HepG2 (cell line): Measurements from ENCODE around the gene TEKT3. TPM values are rescaled to one million over a fixed set of nuclear protein-coding genes. Genes with fewer than 3 reads are reported as not detected.

ENCODE experiments used
- ATAC-seq: fragments of 200-7000 bp; cut with Tn5 transposase; 3 replicates; pipeline ENCODE4 v1.9.1; 2020; ENCODE audit warnings: mild to moderate bottlenecking, moderate library complexity
- BruUV-seq: library from RNA; stranded (reverse); fragments of 400-500 nt; replicated peaks from 2 replicates; lab custom pipeline; 2021; lab: Mats Ljungman, UMichigan
- CTCF ChIA-PET: fragments of 300-600 bp; formaldehyde crosslinking; extraction: SDS; loops from one replicate; lab custom pipeline; 2021; ENCODE audit warnings: low total read pairs, inconsistent platforms, low intra/inter-chr PET ratio; lab: Yijun Ruan, JAX
- POLR2A ChIA-PET: fragments of 350-600 bp; sonication (Branson Sonifier 250); formaldehyde crosslinking; loops from one replicate; lab custom pipeline; 2020; ENCODE audit warnings: antibody characterized with exemption, inconsistent platforms; lab: Yijun Ruan, JAX
- DNase-seq: peaks from one replicate; pipeline ENCODE4 v3.0.0-alpha.2; 2015; ENCODE audit warnings: low spot score
- FAIRE-seq: peaks from 3 replicates; lab custom pipeline; 2011; peaks lifted over from hg19 to GRCh38; lab: Jason Lieb, UNC
- H2AFZ ChIP-seq: one replicate; pipeline ENCODE4 v1.6.1; 2011; ENCODE audit warnings: low read length, inconsistent platforms
- H3K27ac ChIP-seq: fragments of 300-600 bp; 3 replicates; pipeline ENCODE4 v1.8.0; 2011; ENCODE audit warnings: mixed run types, mild to moderate bottlenecking, mixed read lengths, low read length, inconsistent platforms; ENCODE audit not compliant: insufficient read depth; ENCODE audit errors: extremely low read length
- H3K27me3 ChIP-seq, 2 experiments: fragments of 200-600 bp in 1 of 2; 2 replicates in 1 of 2; 3 replicates in 1 of 2; pipeline versions ENCODE4 v1.6.0 to v1.8.0; 2011; ENCODE audit warnings: low read length in 2 of 2, mild to moderate bottlenecking in 2 of 2, moderate library complexity in 2 of 2, inconsistent platforms in 1 of 2; ENCODE audit not compliant: insufficient read depth in 2 of 2, control insufficient read depth in 1 of 2
- H3K36me3 ChIP-seq, 2 experiments: fragments of 200-600 bp in 1 of 2; replicated peaks in 1 of 2; 2 replicates in 1 of 2; 3 replicates in 1 of 2; pipeline versions ENCODE4 v1.5.1 to v1.8.0; 2011; ENCODE audit warnings: low read length in 2 of 2, inconsistent platforms in 1 of 2; ENCODE audit not compliant: insufficient read depth in 2 of 2, control insufficient read depth in 1 of 2
- H3K4me1 ChIP-seq: 2 replicates; pipeline ENCODE4 v1.5.1; 2012; ENCODE audit warnings: low read length, inconsistent platforms; ENCODE audit not compliant: insufficient read depth
- H3K4me2 ChIP-seq: 2 replicates; pipeline ENCODE4 v1.6.0; 2011; ENCODE audit warnings: low read depth, low read length, inconsistent platforms
- H3K4me3 ChIP-seq, 3 experiments: fragments of 200-600 bp in 1 of 3; sonication (generic), shearing (Covaris generic) in 1 of 3; replicated peaks in 1 of 3; 2 replicates each; pipeline ENCODE4 v1.5.1; 2011 to 2016; ENCODE audit warnings: low read length in 3 of 3, inconsistent platforms in 2 of 3, low read depth in 2 of 3, mild to moderate bottlenecking in 2 of 3, control low read depth in 1 of 3, mixed read lengths in 1 of 3; ENCODE audit not compliant: insufficient read depth in 1 of 3
- H3K79me2 ChIP-seq: one replicate; pipeline ENCODE4 v1.6.1; 2011; ENCODE audit warnings: low read length, inconsistent platforms; ENCODE audit not compliant: insufficient read depth
- H3K9ac ChIP-seq: 2 replicates; pipeline ENCODE4 v1.6.0; 2011; ENCODE audit warnings: mild to moderate bottlenecking, low read depth, low read length, inconsistent platforms; ENCODE audit not compliant: insufficient read depth
- H3K9me3 ChIP-seq: 2 replicates; pipeline ENCODE4 v1.5.1; 2012; ENCODE audit warnings: mild to moderate bottlenecking, low read length
- H4K20me1 ChIP-seq: 2 replicates; pipeline ENCODE4 v1.6.0; 2011; ENCODE audit warnings: inconsistent platforms, mild to moderate bottlenecking, low read length, moderate library complexity; ENCODE audit not compliant: insufficient read depth
- ATRX ChIP-seq: sonication (generic); formaldehyde crosslinking; IDR thresholded peaks from 2 replicates; pipeline ENCODE4 v1.4.0; 2020; ENCODE audit warnings: missing genetic modification reagents, borderline replicate concordance
- DPF2 ChIP-seq: sonication (generic); formaldehyde crosslinking; IDR thresholded peaks from 2 replicates; pipeline ENCODE4 v1.4.0; 2020; ENCODE audit warnings: mild to moderate bottlenecking, low read depth, missing genetic modification reagents, borderline replicate concordance
- JUN ChIP-seq: sonication (generic); formaldehyde crosslinking; IDR thresholded peaks from 2 replicates; pipeline ENCODE4 v1.4.0; 2020; ENCODE audit warnings: mild to moderate bottlenecking, missing genetic modification reagents
- MEF2D ChIP-seq: sonication (generic); formaldehyde crosslinking; IDR thresholded peaks from 2 replicates; pipeline ENCODE4 v1.5.1; 2020; ENCODE audit warnings: mild to moderate bottlenecking, missing genetic modification reagents
- MTA3 ChIP-seq: sonication (generic); formaldehyde crosslinking; IDR thresholded peaks from 2 replicates; pipeline ENCODE4 v1.4.0; 2020; ENCODE audit warnings: missing genetic modification reagents
- NBN ChIP-seq: fragments of 450-650 bp; conservative IDR thresholded peaks from 2 replicates; pipeline ENCODE4 v1.6.1; 2017
- NR2F6 ChIP-seq, 2 experiments: IDR thresholded peaks; 2 replicates each; pipeline ENCODE4 v1.6.1; 2016; ENCODE audit warnings: antibody characterized with exemption in 1 of 2, mild to moderate bottlenecking in 1 of 2
- PHF5A ChIP-seq: IDR thresholded peaks from one replicate; pipeline ENCODE4 v1.6.1; 2018; ENCODE audit warnings: low read depth, missing genetic modification reagents; ENCODE audit not compliant: unreplicated experiment
- REPIN1 ChIP-seq: sonication (generic); formaldehyde crosslinking; IDR thresholded peaks from 2 replicates; pipeline ENCODE4 v1.8.0; 2022; ENCODE audit warnings: missing genetic modification reagents, low read depth, mild to moderate bottlenecking, borderline replicate concordance
- REXO4 ChIP-seq: sonication (generic); formaldehyde crosslinking; IDR thresholded peaks from 2 replicates; pipeline ENCODE4 v1.8.0; 2022; ENCODE audit warnings: missing genetic modification reagents, mild to moderate bottlenecking, borderline replicate concordance
- SATB2 ChIP-seq: sonication (generic); formaldehyde crosslinking; IDR thresholded peaks from 2 replicates; pipeline ENCODE4 v1.5.0; 2020; ENCODE audit warnings: missing genetic modification reagents
- ZBTB26 ChIP-seq: IDR thresholded peaks from 2 replicates; pipeline ENCODE4 v1.6.1; 2016; ENCODE audit warnings: missing compliant biosample characterization, missing genetic modification reagents, borderline replicate concordance
- ZNF383 ChIP-seq: sonication (generic); formaldehyde crosslinking; IDR thresholded peaks from 2 replicates; pipeline ENCODE4 v1.4.0; 2020; ENCODE audit warnings: missing genetic modification reagents, mild to moderate bottlenecking, borderline replicate concordance
- WGBS: methylation state at CpG from one replicate; pipeline ENCODE4 v1.1.6; 2017; ENCODE audit warnings: low lambda C conversion rate; 5-methylcytosine and 5-hydroxymethylcytosine counted together
- in situ Hi-C: cut with HindIII; loops from 2 replicates; pipeline ENCODE4 v1.10.0; 2017; ENCODE audit warnings: low pct_unique_long_range_greater_than_20kb; ENCODE audit not compliant: extremely low pct_ligation_motif_present
- intact Hi-C: fragments of 100-400 bp; cut with micrococcal nuclease; formaldehyde crosslinking; loops from one replicate; pipeline ENCODE4 v1.10.0; 2022; ENCODE audit not compliant: unreplicated experiment
- polyA plus RNA-seq, 8 experiments: library from polyadenylated mRNA; depleted of rRNA in 3 of 8; stranded (reverse) in 7 of 8; unstranded in 1 of 8; fragments of >200 nt; fragmentation: Illumina TruSeq in 4 of 8; extraction: Trizol in 4 of 8; gene quantifications; 2 replicates each; pipeline versions ENCODE4 v1.2.1 to v1.2.3, GENCODE V29; 2011 to 2016; ENCODE audit warnings: low read depth in 4 of 8, missing spikeins in 1 of 8, mixed read lengths in 1 of 8; ENCODE audit not compliant: insufficient read depth in 1 of 8
- total RNA-seq, 5 experiments: library from RNA; depleted of rRNA; stranded (reverse); fragments of >200 nt; fragmentation: Illumina TruSeq; extraction: Trizol; gene quantifications; 2 replicates each; pipeline ENCODE4 v1.2.3, GENCODE V29; 2016; ENCODE audit warnings: low read depth in 1 of 5
- TF ChIP-seq, protein P1 (sequence below): sonication (generic); formaldehyde crosslinking; IDR thresholded peaks from 2 replicates; pipeline ENCODE4 v1.5.1; 2020; ENCODE audit warnings: mild to moderate bottlenecking, missing genetic modification reagents, moderate library complexity

The TEKT3 gene
- total and polyA plus RNA-seq, 2 of the 13 experiments (the other 11 are each of a cell fraction or from before 2014, with no cell fraction given) = 0.58 to 0.82 TPM

DNA sequence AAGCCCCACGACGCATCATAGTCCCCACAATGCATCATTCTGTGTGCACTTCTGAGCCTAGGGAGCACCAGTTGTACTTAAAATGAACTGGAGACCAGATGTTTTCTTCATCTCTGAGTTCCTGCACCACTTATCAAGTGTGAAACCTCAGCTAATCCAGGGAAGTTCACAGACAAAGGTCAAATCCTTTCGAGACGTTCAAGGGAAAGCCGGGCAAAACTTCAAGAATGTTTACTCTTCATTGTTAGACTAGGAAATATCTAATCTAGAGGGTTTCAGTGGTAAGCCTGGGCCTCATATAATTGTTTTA is 71.7 kb downstream of the TEKT3 start:
- H3K9me3 ChIP-seq = no peaks in the 10 kb centered on the region
- ChIA-PET CTCF (no interaction called here), POLR2A (no interaction called here)
- no peaks in the 10 kb centered on the region for H3K36me3 ChIP-seq
- WGBS = 0% methylated on average over 3 of the region's 5 CpGs
- no peak overlapping the region for H3K9ac ChIP-seq
- H3K79me2 ChIP-seq = no peaks in the 10 kb centered on the region
- H3K4me2 ChIP-seq = no peak overlapping the region
- FAIRE-seq (no peak), ATAC-seq (no peak), DNase-seq (no peak)
- no peaks in the 10 kb centered on the region for H4K20me1 ChIP-seq
- no peak overlapping the region for H2AFZ ChIP-seq
- no peaks in the 10 kb centered on the region; the same call in 1 of the 2 replicates for H3K4me1 ChIP-seq
- H3K4me3 ChIP-seq = no peak overlapping the region
- intact Hi-C loops (loop anchor here (10.0 kb wide), 1 partner anchor 105 kb away; no protein-coding TSS in a partner anchor), in situ Hi-C loops (no loop called here)
- BruUV-seq = no TSS peak
- peaks cover 4 to 30% of the 10 kb centered on the region in 2 experiments; a peak in 4 of 5 replicates for H3K27me3 ChIP-seq
- no peak for TF ChIP-seq REXO4 (CRISPR knock-in tag)
- no peak for TF ChIP-seq NR2F6 (IDR thresholded peaks at IDR 0.05)
- no peak for TF ChIP-seq NR2F6 (CRISPR knock-in tag; IDR thresholded peaks at IDR 0.05)
- no peak for TF ChIP-seq JUN (CRISPR knock-in tag)
- TF ChIP-seq, protein P1, sequence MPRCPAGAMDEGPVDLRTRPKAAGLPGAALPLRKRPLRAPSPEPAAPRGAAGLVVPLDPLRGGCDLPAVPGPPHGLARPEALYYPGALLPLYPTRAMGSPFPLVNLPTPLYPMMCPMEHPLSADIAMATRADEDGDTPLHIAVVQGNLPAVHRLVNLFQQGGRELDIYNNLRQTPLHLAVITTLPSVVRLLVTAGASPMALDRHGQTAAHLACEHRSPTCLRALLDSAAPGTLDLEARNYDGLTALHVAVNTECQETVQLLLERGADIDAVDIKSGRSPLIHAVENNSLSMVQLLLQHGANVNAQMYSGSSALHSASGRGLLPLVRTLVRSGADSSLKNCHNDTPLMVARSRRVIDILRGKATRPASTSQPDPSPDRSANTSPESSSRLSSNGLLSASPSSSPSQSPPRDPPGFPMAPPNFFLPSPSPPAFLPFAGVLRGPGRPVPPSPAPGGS (CRISPR knock-in tag) = no peak
- TF ChIP-seq DPF2 (CRISPR knock-in tag) = no peak
- no peak for TF ChIP-seq MTA3 (CRISPR knock-in tag)
- no peak for TF ChIP-seq ATRX (CRISPR knock-in tag)
- no peak for TF ChIP-seq ZNF383
- no peak for TF ChIP-seq REPIN1
- no peak for TF ChIP-seq ZBTB26 (CRISPR knock-in tag)
- no peak for TF ChIP-seq MEF2D
- no peak for TF ChIP-seq NBN
- no peak for TF ChIP-seq PHF5A (CRISPR knock-in tag)
- no peak for TF ChIP-seq SATB2 (CRISPR knock-in tag)
- TF ChIP-seq, all 625 proteins: peak for 0
- no peak overlapping the region for H3K27ac ChIP-seq
